BJ (cell line): ENCODE measurements around the gene RAB3B. TPM values are rescaled to one million over a fixed set of nuclear protein-coding genes. Genes with fewer than 3 reads are reported as not detected.

ENCODE experiments used
- CTCF ChIA-PET: fragments of 350-600 bp; formaldehyde crosslinking; extraction: SDS; loops from one replicate; lab custom pipeline; 2021; ENCODE audit warnings: antibody characterized with exemption, inconsistent platforms; lab: Yijun Ruan, JAX
- POLR2A ChIA-PET: fragments of 300-600 bp; sonication (Branson Sonifier 250); formaldehyde crosslinking; extraction: SDS; loops from one replicate; lab custom pipeline; 2021; ENCODE audit warnings: antibody characterized with exemption; lab: Charles Lee
- DNase-seq: peaks from one replicate; pipeline ENCODE4 v3.0.0-alpha.2; 2011; ENCODE audit warnings: low read depth
- H3K27me3 ChIP-seq: 2 replicates; pipeline ENCODE4 v1.6.0; 2011; ENCODE audit warnings: low read length; ENCODE audit not compliant: control insufficient read depth, insufficient read depth
- H3K36me3 ChIP-seq: 2 replicates; pipeline ENCODE4 v1.5.1; 2011; ENCODE audit warnings: low read length; ENCODE audit not compliant: control insufficient read depth, insufficient read depth
- H3K4me3 ChIP-seq: 2 replicates; pipeline ENCODE4 v1.5.1; 2011; ENCODE audit warnings: low read depth, mild to moderate bottlenecking, control low read depth, low read length
- polyA plus RNA-seq: library from polyadenylated mRNA; depleted of rRNA; stranded (reverse); fragments of >200 nt; gene quantifications from 2 replicates; pipeline ENCODE4 v1.2.3, GENCODE V29; 2011
- TF ChIP-seq, protein P1 (sequence below): IDR thresholded peaks from 2 replicates; pipeline ENCODE4 v1.5.1; 2011; ENCODE audit warnings: low read depth, mild to moderate bottlenecking, control low read depth, inconsistent platforms, low read length, moderate library complexity; ENCODE audit not compliant: insufficient read depth

RAB3B gene
- polyA plus RNA-seq, 1 experiment, result 27.4 TPM

DNA sequence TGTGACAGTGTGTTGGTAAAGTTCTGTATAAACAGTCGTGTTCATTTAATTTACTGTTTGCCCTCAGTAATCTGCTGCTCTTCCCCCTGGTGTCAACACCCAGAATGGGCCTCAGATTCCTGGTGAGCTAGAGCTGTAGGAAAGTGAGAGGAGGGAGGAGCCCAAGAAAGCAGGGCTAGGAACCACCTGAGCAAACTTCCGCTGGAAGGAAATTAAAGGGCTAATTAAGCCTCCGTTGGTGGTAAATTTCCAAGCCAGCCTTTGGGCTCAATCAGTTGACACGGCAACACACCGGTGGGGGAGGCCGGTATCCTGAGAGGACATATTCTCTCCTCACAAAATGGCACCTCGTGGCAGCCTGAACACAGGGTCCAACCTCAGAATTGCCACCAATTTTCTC, 32.9 kb downstream of the RAB3B start:
- ChIA-PET CTCF (interaction anchor here (1.0 to 2.0 kb wide), 2 partner anchors 10 to 61 kb away, joined by 3 to 6 read pairs; no protein-coding TSS in a partner anchor), POLR2A (no interaction called here)
- Histone ChIP-seq H3K4me3 (no peak overlapping the region), H3K36me3 (peaks cover 7% of the 10 kb centered on the region), H3K27me3 (no peaks in the 10 kb centered on the region)
- DNase-seq, result no peak
- TF ChIP-seq, protein P1, sequence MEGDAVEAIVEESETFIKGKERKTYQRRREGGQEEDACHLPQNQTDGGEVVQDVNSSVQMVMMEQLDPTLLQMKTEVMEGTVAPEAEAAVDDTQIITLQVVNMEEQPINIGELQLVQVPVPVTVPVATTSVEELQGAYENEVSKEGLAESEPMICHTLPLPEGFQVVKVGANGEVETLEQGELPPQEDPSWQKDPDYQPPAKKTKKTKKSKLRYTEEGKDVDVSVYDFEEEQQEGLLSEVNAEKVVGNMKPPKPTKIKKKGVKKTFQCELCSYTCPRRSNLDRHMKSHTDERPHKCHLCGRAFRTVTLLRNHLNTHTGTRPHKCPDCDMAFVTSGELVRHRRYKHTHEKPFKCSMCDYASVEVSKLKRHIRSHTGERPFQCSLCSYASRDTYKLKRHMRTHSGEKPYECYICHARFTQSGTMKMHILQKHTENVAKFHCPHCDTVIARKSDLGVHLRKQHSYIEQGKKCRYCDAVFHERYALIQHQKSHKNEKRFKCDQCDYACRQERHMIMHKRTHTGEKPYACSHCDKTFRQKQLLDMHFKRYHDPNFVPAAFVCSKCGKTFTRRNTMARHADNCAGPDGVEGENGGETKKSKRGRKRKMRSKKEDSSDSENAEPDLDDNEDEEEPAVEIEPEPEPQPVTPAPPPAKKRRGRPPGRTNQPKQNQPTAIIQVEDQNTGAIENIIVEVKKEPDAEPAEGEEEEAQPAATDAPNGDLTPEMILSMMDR, result no peak

DNA sequence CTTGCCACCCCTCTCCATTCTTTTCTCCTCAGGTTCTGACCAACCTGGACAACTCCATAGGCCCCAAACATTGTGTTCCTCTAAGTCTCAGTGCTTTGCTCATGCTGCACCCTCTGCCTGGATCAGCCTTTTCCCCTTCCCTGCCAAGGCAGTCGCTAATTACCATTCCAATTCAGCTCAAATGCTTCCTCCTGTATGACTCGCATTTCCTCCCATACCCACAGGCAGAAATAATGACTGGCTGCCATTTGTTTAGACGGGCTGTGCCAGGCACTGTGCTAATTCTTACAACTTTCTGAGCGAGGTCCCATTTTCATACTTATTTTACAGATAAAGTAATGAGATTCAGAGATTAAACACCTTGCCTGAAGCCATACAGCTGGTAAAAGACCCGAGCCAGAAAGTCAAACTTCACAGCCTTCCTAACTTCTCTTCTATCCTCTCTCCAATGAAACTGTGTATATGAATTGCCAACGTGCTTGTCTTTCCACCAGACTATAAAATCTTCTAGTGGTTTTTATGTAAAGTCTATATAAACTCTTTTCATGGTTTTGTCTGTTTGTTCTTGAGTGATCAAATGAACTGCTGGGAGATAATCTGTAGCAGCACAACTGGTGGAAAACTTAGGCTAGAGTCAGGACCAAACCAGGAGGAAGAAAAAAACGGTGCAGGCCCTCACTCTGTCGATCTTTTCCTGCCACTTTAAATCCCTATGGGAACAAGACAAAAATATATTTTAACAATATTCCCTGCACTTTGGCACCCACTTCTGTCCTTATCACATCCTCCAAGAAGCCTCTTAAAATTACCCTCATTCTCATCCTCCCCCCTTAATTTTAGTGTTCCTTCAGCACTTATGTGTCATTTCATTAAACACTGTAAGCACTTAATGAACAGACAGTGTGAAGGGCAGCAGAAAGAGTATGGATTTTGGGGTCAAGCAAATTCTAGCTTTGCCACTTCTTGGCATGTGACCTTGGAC, 33.7 kb downstream of the RAB3B start:
- ChIA-PET CTCF (interaction anchor here (1.0 to 2.0 kb wide), 2 partner anchors 11 to 60 kb away, joined by 3 to 6 read pairs; no protein-coding TSS in a partner anchor), POLR2A (no interaction called here)
- Histone ChIP-seq H3K36me3 (peaks cover 7% of the 10 kb centered on the region), H3K27me3 (no peaks in the 10 kb centered on the region), H3K4me3 (no peak overlapping the region)
- TF ChIP-seq, protein P1, result no peak
- DNase-seq, result no peak

DNA sequence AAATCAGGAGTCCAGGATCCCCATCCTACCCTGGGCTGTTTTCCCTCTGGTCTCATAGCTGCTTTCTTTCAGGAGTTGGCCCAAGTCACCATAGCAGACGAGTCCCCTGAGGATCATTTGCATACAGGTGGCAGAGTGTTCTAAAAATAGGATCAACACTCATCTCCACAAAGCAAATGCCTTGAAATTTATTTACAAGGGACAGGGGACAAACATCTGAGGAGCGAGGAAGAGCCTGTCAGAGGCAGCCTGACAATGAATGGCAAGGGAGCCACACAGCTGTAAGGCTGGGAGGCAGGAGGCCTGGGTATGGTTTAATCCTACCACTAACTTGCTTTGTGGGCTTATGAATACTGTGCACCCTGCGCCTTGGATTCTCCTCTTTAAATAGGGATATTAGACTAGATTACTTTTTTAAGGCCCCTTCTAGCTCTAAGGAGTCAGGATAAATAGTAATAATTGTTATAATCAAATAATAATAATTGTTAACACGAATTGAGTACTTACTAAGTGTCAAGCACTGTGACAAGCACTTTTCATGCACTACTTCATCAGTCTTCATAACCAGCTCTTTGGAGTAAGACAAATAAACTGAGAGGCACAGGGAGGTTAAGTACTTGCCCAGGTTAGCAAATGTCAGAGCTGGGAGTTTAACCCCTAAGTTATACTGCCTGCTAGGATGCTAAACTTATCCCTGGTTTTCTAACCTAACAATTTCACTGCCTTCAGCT, 34.5 kb downstream of the RAB3B start:
- CTCF ChIA-PET, result interaction anchor here (1.2 kb wide), 1 partner anchor 14 kb away, joined by 3 read pairs; no protein-coding TSS in a partner anchor
- no peak overlapping the region for H3K4me3 ChIP-seq
- no peaks in the 10 kb centered on the region for H3K27me3 ChIP-seq
- H3K36me3 ChIP-seq, result peaks cover 8% of the 10 kb centered on the region
- POLR2A ChIA-PET, result no interaction called here
- TF ChIP-seq, protein P1, result no peak
- no peak for DNase-seq

DNA sequence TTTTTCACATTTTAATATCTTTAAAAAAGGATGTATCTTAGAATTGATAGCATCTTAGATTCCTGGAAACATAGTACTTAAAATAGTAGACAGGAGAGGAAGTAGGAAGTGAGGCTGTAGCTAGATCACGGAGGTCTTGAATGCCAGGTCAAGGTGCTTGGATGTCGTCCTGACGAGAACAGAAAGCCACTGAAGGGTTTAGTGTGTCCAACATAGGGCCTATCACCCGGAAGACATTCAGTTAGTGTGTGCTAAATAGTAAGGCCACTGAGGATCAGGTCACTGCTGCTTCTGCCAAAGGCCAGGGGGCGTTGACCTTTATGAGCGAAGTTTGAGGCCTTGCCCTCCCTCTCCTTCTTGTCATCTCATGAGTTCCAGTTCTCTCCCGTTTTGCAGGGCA, 35.7 kb downstream of the RAB3B start:
- DNase-seq, result no peak
- no peaks in the 10 kb centered on the region for H3K27me3 ChIP-seq
- TF ChIP-seq, protein P1, result no peak
- ChIA-PET CTCF (interaction anchor here (1.2 to 1.4 kb wide), 2 partner anchors 13 to 14 kb away, joined by 3 read pairs; no protein-coding TSS in a partner anchor), POLR2A (no interaction called here)
- peaks cover 10% of the 10 kb centered on the region for H3K36me3 ChIP-seq
- no peak overlapping the region for H3K4me3 ChIP-seq
